NB4 (cell line): ENCODE data around the gene ADAMTSL3.

Experiments
- DNase-seq: peaks from one replicate; pipeline ENCODE4 v3.0.0; 2010; ENCODE audit warnings: low read depth
- H3K4me3 ChIP-seq: one replicate; pipeline ENCODE4 v1.5.1; 2011; ENCODE audit warnings: mild to moderate bottlenecking, low read depth, low read length, moderate library complexity
- MYC ChIP-seq: IDR thresholded peaks from 2 replicates; pipeline ENCODE4 v1.6.1; 2011; ENCODE audit warnings: low read depth, low read length
- POLR2A ChIP-seq: IDR thresholded peaks from 2 replicates; pipeline ENCODE4 v1.6.1; 2011; ENCODE audit warnings: mild to moderate bottlenecking; ENCODE audit not compliant: insufficient read length; ENCODE audit errors: extremely low read depth
- TF ChIP-seq, protein P1 (sequence below): IDR thresholded peaks from one replicate; pipeline ENCODE4 v1.5.1; 2012; ENCODE audit warnings: low read depth, low read length
- TF ChIP-seq, protein P2 (sequence below): IDR thresholded peaks from 2 replicates; pipeline ENCODE4 v1.6.1; 2011; ENCODE audit warnings: low read depth, low read length

Gene ADAMTSL3

DNA sequence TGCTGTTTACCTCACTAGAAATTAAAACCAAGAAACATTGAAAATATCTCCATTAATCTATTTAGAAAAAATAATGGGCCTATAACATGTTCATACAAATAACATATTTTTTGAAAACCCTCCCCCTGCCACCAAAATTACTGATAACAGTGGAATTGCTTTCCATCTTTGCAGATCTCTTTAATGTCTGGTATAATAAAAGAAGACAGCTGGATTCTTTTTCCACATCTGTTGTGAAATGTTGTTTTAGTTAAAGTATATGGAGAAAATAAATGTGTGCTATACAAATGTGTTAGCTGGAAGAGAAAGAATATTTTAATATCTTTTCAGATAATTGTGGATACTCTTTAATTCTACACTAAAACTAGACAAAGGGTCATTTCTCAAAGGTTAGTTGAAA lies 330.7 kb downstream of the ADAMTSL3 start:
- TF ChIP-seq, protein P1, sequence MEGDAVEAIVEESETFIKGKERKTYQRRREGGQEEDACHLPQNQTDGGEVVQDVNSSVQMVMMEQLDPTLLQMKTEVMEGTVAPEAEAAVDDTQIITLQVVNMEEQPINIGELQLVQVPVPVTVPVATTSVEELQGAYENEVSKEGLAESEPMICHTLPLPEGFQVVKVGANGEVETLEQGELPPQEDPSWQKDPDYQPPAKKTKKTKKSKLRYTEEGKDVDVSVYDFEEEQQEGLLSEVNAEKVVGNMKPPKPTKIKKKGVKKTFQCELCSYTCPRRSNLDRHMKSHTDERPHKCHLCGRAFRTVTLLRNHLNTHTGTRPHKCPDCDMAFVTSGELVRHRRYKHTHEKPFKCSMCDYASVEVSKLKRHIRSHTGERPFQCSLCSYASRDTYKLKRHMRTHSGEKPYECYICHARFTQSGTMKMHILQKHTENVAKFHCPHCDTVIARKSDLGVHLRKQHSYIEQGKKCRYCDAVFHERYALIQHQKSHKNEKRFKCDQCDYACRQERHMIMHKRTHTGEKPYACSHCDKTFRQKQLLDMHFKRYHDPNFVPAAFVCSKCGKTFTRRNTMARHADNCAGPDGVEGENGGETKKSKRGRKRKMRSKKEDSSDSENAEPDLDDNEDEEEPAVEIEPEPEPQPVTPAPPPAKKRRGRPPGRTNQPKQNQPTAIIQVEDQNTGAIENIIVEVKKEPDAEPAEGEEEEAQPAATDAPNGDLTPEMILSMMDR = no peak
- TF ChIP-seq POLR2A = no peak
- TF ChIP-seq MYC = no peak
- TF ChIP-seq, protein P2, sequence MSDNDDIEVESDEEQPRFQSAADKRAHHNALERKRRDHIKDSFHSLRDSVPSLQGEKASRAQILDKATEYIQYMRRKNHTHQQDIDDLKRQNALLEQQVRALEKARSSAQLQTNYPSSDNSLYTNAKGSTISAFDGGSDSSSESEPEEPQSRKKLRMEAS = no peak
- DNase-seq = no peak
- H3K4me3 ChIP-seq = no peak overlapping the region

DNA sequence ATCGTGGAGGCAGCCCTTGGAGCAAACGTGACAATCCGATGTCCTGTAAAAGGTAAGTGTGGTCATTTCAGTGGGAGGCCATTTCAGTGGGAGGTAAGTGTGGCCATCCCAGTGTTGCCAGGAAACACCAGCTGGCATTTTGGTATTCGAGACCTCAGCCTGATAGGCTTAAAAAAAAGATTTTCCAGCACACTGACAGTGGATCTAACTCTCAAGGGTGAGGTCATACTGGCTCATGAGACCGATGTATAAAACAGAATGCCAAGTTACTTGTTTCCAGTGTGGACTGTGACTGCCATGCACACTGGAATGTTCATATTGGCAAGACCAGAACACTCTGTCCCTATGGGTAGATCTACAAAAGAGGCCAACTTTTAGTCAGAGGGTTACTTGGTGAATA lies 337.2 kb downstream of the ADAMTSL3 start:
- no peak overlapping the region for H3K4me3 ChIP-seq
- no peak for DNase-seq
- TF ChIP-seq POLR2A (no peak), MYC (no peak)
- TF ChIP-seq, protein P2 = no peak
- TF ChIP-seq, protein P1 = no peak

DNA sequence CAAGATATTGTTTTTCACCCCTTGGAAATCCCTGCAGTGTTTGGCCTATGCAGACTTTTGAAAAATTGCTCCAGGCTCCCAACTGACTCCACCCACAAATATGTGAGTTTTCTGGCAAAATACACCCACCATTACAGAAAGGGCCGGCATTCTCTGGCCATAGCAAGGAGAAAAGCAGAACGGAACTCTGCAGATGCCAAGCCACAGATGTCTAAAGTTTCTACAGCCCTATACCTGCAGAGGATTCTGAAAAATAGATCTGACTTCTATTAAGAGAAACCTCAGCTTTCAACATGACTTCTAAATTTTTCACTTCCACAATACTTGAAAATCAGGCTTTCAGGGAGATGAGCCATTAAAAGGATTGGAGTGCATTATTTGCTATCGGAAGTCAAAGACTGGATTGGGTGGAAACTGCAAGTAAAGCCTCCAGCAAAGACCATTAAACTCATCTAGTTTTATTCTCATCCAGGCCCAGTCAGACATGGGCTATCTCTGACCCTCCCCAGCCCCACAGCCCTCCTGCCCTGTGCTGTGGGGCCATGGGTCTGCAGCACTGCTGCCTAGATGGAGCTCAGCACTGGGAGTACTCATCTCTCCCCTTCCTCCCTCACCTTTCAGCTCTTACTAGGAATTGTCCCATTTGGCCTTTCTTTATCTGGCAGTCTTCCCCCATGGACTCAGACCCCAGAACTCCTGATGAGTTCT lies 338.6 kb downstream of the ADAMTSL3 start:
- TF ChIP-seq, protein P1 = no peak
- TF ChIP-seq POLR2A (no peak), MYC (no peak)
- TF ChIP-seq, protein P2 = no peak
- no peak for DNase-seq
- H3K4me3 ChIP-seq = no peak overlapping the region

DNA sequence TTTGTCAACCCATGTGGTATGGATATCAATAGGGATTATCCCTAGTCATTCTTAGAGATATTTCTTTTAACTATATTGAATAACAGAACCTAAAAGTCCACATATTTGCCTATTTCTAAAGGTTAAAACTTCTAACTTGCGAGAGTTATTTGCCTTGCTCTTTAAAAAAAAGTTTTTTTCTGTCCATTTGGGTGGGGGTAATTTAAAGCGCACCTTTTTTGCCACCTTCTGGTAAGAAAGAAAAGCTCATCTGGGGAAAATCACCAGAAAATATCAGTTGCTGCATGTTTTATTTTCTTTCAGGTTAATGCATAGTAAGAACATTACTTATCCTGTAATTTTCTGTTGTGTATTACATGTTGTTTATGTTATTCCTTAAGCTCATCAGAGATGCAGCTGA lies 339.7 kb downstream of the ADAMTSL3 start:
- H3K4me3 ChIP-seq = no peak overlapping the region
- no peak for DNase-seq
- TF ChIP-seq, protein P2 = no peak
- TF ChIP-seq POLR2A (no peak), MYC (no peak)

DNA sequence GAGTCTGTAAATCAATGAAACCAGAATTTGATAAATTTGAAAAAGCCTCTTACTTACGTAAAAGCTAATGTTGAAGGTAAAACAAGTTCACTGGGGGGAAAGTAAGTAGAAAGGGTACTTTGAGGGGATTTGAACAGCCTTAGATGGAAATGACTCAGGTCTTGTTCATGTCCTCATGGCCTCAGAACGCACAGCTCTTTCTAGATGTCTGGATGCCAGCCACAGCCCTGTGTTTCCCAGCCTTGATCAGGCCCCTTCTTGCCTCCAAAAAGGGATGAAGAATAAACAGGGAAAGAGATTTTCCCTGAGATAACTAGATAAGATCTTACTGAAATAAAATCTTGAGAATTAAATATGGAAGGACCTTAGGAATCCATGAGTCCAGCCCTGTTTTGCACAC lies 344.6 kb downstream of the ADAMTSL3 start:
- no peak for DNase-seq
- TF ChIP-seq, protein P2 = no peak
- no peak for TF ChIP-seq MYC
- no peak overlapping the region for H3K4me3 ChIP-seq

DNA sequence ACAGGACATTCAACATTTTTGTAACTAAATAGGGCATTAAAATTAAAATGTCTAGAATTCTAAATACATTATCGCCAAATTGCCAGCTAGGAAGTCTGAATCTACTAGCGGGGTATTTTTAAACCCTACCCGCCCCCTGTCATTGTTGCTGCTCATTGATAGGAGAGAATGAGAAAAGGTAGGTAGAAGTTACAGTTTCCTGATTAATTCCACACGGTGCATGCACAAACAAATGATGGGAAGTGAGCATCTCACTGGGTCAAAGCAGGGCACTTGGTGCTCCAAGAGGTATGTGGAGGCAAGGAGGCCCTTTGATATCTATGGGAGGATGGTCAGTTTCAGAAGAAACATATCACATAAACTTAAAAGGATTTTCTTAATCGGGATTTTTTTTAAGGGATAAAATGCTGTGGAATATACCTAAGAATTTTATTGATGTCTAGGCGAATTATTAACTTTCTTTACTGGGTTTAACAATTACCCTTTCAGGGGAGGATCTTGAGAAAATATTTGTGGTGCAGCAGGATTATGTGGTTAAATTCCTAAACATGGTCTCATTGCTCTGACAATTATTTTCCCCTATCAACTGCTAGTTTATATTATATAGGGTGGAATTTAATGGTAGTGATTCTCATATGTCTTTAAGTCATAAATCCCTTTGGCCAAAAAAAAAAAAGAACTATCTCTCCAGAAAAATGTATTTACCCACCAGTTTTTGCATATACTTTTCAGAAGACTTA lies 345.6 kb downstream of the ADAMTSL3 start:
- TF ChIP-seq, protein P2 = no peak
- TF ChIP-seq POLR2A (no peak), MYC (no peak)
- TF ChIP-seq, protein P1 = no peak
- no peak for DNase-seq
- H3K4me3 ChIP-seq = no peak overlapping the region
